Retinal pigment epithelial cell (primary cell): ENCODE data around the gene TTR.

Experiments
- DNase-seq: peaks from one replicate; pipeline ENCODE4 v3.0.0-alpha.2; 2010; ENCODE audit warnings: low read depth
- H3K4me3 ChIP-seq: 2 replicates; pipeline ENCODE4 v1.5.1; 2011; ENCODE audit warnings: mild to moderate bottlenecking, low read length, control low read depth, moderate library complexity
- CTCF ChIP-seq: conservative IDR thresholded peaks from 2 replicates; pipeline ENCODE4 v1.5.1; 2011; ENCODE audit warnings: low read depth, low read length, control low read depth, inconsistent platforms

Gene TTR

GRCh38 chr18:31565782-31566512 lies 25.7 kb upstream of the TTR start:
- no peak for DNase-seq
- H3K4me3 ChIP-seq, result no peak overlapping the region
- TF ChIP-seq CTCF, result no peak

GRCh38 chr18:31566576-31567306 lies 24.9 kb upstream of the TTR start:
- no peak for DNase-seq
- no peak overlapping the region for H3K4me3 ChIP-seq
- TF ChIP-seq CTCF, result peak; percentile 7

DNA sequence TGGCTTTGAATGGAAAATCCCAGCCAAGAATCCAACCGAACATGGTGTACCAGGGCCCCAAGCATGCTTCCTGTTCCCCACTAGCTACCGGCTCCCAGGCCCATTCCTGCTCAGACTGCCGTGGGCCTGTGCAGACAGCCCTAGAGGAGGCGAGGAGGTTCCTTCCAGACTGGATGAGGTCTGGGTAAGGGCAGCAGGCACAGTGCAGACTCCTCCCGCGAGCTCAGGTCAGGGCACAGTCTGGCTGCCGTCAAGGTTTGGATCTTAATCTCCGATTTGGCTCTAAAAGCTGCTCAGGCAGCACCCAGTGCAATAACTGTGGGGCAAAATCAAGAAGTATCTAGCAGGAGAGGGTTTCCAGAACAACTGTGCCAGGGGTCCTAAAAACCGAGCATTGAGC lies 19.3 kb upstream of the TTR start:
- no peak overlapping the region for H3K4me3 ChIP-seq
- DNase-seq, result no peak
- TF ChIP-seq CTCF, result no peak

- no peak overlapping the region for H3K4me3 ChIP-seq
- no peak for DNase-seq
- TF ChIP-seq CTCF, result no peak
Observed at GRCh38 chr18:31573051-31573450, 18.6 kb upstream of the TTR start.

DNA sequence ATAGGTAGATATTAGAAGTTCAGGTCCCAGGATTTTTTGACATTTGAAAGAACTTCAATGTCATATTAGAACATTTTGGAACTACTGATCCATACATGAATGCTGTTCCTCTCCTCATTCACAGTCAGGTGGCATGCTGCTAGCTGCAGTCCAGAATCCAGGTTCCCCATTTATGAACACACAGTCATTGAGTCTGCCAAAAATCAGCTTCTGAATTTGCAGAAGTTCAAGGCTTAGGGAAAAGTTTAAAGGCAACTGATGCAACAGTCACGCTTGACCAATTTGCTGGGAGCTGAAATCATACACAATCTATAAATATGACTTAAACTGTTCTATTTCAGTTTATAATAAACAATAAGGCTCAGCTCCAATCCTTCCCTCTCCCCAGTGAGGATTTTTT lies 17.3 kb upstream of the TTR start:
- no peak for DNase-seq
- no peak overlapping the region for H3K4me3 ChIP-seq
- TF ChIP-seq CTCF, result no peak

DNA sequence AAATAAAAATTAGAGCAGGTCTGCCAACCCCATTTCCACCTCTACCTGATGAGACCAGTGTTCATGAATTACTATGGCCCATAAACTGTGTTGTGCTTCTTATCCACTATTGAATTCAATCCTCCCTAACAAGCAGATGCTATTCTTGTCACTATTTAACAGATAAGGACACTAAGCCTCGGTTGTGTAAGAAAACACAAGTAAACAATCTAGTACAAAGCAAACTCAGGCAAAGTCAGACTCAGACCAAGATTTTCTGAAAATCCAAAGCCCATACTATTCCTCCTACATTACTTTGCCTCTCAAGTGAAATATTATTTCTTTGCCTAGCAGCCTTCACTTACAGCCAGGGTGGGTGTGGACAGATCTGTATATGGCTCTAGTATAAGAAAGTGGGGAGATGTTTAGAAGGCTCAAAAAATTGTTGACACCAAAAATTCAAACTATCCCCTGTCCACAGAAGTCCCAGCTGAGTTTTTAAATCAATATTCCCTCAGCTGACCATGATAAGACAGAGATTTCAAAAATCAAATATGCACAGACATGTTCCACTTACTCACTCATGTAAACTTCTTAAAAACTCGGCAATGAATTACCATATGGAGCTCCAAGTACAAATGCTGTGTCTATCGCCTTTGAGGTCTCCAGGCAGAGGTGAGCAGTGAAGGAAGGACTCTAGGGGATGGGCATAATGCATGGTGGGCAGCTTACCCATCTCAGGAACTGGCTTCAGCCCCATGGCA lies 16.0 kb upstream of the TTR start:
- no peak overlapping the region for H3K4me3 ChIP-seq
- no peak for DNase-seq
- no peak for TF ChIP-seq CTCF

DNA sequence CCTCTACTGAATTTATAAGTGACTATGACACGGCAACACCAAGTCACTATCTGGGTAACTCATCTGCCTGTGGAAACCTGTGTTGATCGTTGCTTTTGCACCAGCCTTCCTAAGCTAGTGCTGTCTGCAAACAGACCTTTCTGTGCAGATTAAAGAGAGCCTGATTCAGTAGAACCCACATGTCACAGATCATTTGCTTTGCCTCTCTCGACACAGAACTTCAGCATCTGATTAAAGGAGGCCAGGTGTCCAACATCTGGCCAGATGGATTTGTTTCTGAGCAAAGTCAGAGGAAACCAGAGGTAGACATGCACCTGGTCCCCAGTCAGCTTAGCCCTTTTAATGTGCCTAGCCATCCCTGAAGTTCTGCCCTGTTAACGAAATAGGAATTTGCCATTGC lies 15.0 kb upstream of the TTR start:
- TF ChIP-seq CTCF, result no peak
- H3K4me3 ChIP-seq, result no peak overlapping the region
- DNase-seq, result no peak
